Suprapubic skin (tissue), 4 donors: ENCODE results near the gene ZDHHC11. TPM values are rescaled to one million over a fixed set of nuclear protein-coding genes. Genes with fewer than 3 reads are reported as not detected.

Source experiments
- DNase-seq, 2 donors: peaks; one replicate each; pipeline ENCODE4 v3.0.0-alpha.2; 2019; ENCODE audit warnings: low spot score in 2 of 2
- H3K27ac ChIP-seq: fragments of 200-600 bp; sonication (generic); one replicate; pipeline ENCODE4 v1.5.1; 2019
- H3K27me3 ChIP-seq: fragments of 200-600 bp; sonication (generic); one replicate; pipeline ENCODE4 v1.5.1; 2019
- H3K36me3 ChIP-seq: fragments of 200-600 bp; sonication (generic); one replicate; pipeline ENCODE4 v1.5.1; 2019
- H3K4me1 ChIP-seq: fragments of 200-600 bp; sonication (generic); one replicate; pipeline ENCODE4 v1.5.1; 2019
- H3K4me3 ChIP-seq: fragments of 200-600 bp; sonication (generic); one replicate; pipeline ENCODE4 v1.5.1; 2019; ENCODE audit warnings: mild to moderate bottlenecking
- H3K9me3 ChIP-seq: fragments of 200-600 bp; sonication (generic); one replicate; pipeline ENCODE4 v1.5.1; 2019
- CTCF ChIP-seq, 2 donors: fragments of 200-600 bp in 1 of 2; fragments of 450-650 bp in 1 of 2; sonication (generic) in 1 of 2; IDR thresholded peaks; one replicate each; pipeline ENCODE4 v1.5.1; 2016 to 2019; ENCODE audit warnings: antibody characterized with exemption in 2 of 2, mild to moderate bottlenecking in 1 of 2, moderate library complexity in 1 of 2
- EP300 ChIP-seq: sonication (generic); formaldehyde crosslinking; IDR thresholded peaks from one replicate; pipeline ENCODE4 v1.6.1; 2017; ENCODE audit warnings: antibody characterized with exemption
- POLR2A ChIP-seq, 2 donors: fragments of 450-650 bp; IDR thresholded peaks; one replicate each; pipeline ENCODE4 v1.6.1; 2017; ENCODE audit warnings: antibody characterized with exemption in 2 of 2, mild to moderate bottlenecking in 2 of 2, moderate library complexity in 2 of 2
- POLR2AphosphoS5 ChIP-seq, 3 donors: sonication (generic); formaldehyde crosslinking; IDR thresholded peaks; one replicate each; pipeline ENCODE4 v1.6.1; 2017; ENCODE audit warnings: antibody characterized with exemption in 3 of 3
- WGBS: methylation state at CpG from one replicate; pipeline ENCODE4 v1.1.5; 2018; 5-methylcytosine and 5-hydroxymethylcytosine counted together
- total RNA-seq, 4 donors: library from RNA; depleted of rRNA; stranded (reverse); fragments of >200 nt; gene quantifications; one replicate each; pipeline ENCODE4 v1.1.0, GENCODE V29; 2016

Gene ZDHHC11
- total RNA-seq, 4 donors from 2014 or later: 7.5 to 81.5 (median 22.6) TPM

DNA sequence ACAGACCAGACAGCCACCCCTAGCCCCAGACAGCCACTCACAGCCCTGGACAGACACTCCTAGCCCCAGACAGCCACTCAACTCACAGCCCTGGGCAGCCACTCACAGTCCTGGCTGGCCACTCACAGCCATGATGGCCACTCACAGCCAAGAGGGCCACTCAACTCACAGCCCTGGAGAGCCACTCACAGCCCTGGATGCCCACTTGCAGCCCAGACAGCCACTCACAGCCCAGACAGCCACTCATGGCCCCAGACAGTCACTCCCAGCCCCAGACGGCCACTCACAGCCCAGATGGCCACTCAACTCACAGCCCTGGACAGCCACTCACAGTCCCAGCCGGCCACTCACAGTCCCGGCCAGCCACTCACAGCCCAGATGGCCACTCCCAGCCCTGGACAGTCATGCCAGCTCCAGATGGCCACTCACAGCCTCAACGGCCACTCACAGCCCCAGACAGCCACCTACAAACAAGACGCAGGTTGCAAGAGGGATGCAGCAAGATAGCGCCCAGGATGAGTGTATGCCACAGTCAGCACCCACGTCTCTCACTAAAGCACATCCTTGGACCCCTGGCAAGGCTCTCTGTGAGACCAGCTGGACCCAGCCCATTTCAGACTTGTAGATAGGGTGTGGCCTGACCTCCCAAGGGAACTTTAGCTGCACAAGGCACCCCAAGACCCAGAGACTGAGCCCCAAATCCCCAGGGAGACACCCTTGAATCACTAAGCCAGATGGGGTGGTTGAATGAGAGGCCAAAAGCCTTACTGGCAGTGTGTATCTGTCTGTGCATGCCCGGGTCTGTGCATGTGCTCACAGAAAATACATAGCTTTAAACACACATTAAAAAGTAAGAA lies 88.7 kb downstream of the ZDHHC11 start:
- no peak overlapping the region for H3K27ac ChIP-seq
- H3K4me3 ChIP-seq: no peak overlapping the region

DNA sequence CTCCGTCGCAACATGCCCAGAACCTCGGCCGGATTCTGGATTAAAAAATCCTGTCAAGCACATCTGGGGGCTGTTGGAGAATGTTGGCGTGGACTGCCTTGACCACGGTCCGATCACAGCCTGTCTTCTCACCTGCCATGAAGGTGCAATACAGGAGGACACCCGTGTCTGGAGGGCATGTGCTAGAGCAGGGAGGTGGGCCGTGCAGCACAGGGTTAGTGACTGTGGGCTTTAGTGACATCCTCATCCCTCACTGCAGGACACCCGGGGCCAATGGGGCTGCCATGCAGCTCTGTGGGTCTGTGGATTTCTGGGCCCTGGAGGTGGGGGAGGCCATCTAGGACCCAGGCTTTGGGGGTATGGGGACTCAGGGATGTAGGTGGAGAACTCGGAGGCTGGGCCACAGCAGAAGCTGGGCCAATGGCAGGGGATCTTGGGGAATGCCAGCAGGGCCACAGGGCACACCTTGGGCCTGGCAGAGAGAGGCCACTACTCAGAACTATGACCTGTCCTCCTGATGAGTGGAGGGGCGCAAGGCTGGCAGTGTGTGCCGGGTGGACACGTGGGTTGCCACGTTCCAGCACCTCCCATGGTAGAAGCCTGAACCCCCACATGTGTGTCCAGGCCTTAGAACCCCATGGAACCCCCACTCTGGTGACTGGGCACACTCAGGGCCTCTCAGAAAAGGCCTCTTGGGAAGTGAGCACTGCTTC lies 89.6 kb downstream of the ZDHHC11 start:
- Histone ChIP-seq H3K27me3 (no peaks in the 10 kb centered on the region), H3K9me3 (no peaks in the 10 kb centered on the region), H3K27ac (no peak overlapping the region), H3K36me3 (no peaks in the 10 kb centered on the region), H3K4me3 (no peak overlapping the region), H3K4me1 (peaks cover 36% of the 10 kb centered on the region)
- TF ChIP-seq CTCF (IDR thresholded peaks at IDR 0.05): no peak
- WGBS: 87% methylated on average over 15 of the region's 15 CpGs
- DNase-seq: peak; percentile 65 to 79

More for the DNA sequence above, 88.7 kb downstream of the ZDHHC11 start:
- peak; percentile 70 to 79 for DNase-seq
- H3K36me3 ChIP-seq: no peaks in the 10 kb centered on the region
- H3K27me3 ChIP-seq: no peaks in the 10 kb centered on the region
- H3K4me1 ChIP-seq: peaks cover 31% of the 10 kb centered on the region
- H3K9me3 ChIP-seq: no peaks in the 10 kb centered on the region
- WGBS: 70% methylated on average over 8 of the region's 8 CpGs
- TF ChIP-seq EP300: no peak
- no peak for TF ChIP-seq POLR2AphosphoS5 (IDR thresholded peaks at IDR 0.05)
- no peak for TF ChIP-seq POLR2A (IDR thresholded peaks at IDR 0.05)
- TF ChIP-seq CTCF (IDR thresholded peaks at IDR 0.05): no peak

- H3K4me3 ChIP-seq: no peak overlapping the region
- no peak for TF ChIP-seq POLR2AphosphoS5 (IDR thresholded peaks at IDR 0.05)
- no peak for TF ChIP-seq EP300
- TF ChIP-seq POLR2A (IDR thresholded peaks at IDR 0.05): no peak
- TF ChIP-seq CTCF (IDR thresholded peaks at IDR 0.05): no peak
- peaks cover 36% of the 10 kb centered on the region for H3K4me1 ChIP-seq
- no peaks in the 10 kb centered on the region for H3K27me3 ChIP-seq
- 96% methylated on average over 24 of the region's 24 CpGs for WGBS
- H3K9me3 ChIP-seq: no peaks in the 10 kb centered on the region
- no peaks in the 10 kb centered on the region for H3K36me3 ChIP-seq
- DNase-seq: peak; percentile 67 to 81
- no peak overlapping the region for H3K27ac ChIP-seq
Measured at GRCh38 chr5:760363-761058, 90.3 kb downstream of the ZDHHC11 start.

GRCh38 chr5:759781-760362 lies 90.9 kb downstream of the ZDHHC11 start:
- Histone ChIP-seq H3K9me3 (no peaks in the 10 kb centered on the region), H3K4me1 (peaks cover 36% of the 10 kb centered on the region), H3K27ac (no peak overlapping the region), H3K27me3 (no peaks in the 10 kb centered on the region), H3K36me3 (no peaks in the 10 kb centered on the region), H3K4me3 (no peak overlapping the region)
- 94% methylated on average over 22 of the region's 22 CpGs for WGBS
- TF ChIP-seq POLR2A (IDR thresholded peaks at IDR 0.05) (no peak), EP300 (no peak), CTCF (IDR thresholded peaks at IDR 0.05) (no peak), POLR2AphosphoS5 (IDR thresholded peaks at IDR 0.05) (no peak)
- peak; percentile 75 to 78 for DNase-seq
